ENCODE data around the gene STAT5B.

- TF ChIP-seq POLR2AphosphoS5 (IDR thresholded peaks at IDR 0.05; ENCODE audit: low read depth, low read length) (no peak), TAF1 (IDR thresholded peaks at IDR 0.05; ENCODE audit: borderline replicate concordance, low read depth, low read length) (no peak)
Measured at GRCh38 chr17:42276609-42277341, 584 bp upstream of the STAT5B start.

All from GM12892 (cell line).